GM12878 (cell line): ENCODE measurements around the gene TMBIM6. TPM values are rescaled to one million over a fixed set of nuclear protein-coding genes. Genes with fewer than 3 reads are reported as not detected.

ENCODE experiments used
- ATAC-seq: fragments of 200-7000 bp; cut with Tn5 transposase; 3 replicates; pipeline ENCODE4 v1.9.1; 2020; ENCODE audit warnings: mild to moderate bottlenecking, moderate library complexity
- BruUV-seq: library from RNA; stranded (reverse); fragments of 400-500 nt; replicated peaks from 2 replicates; lab custom pipeline; 2021; lab: Mats Ljungman, UMichigan
- CTCF ChIA-PET: fragments of 300-600 bp; sonication (Branson Sonifier 250); formaldehyde crosslinking; extraction: SDS; loops from one replicate; lab custom pipeline; 2021; ENCODE audit warnings: inconsistent platforms; lab: Yijun Ruan, JAX
- POLR2A ChIA-PET: fragments of 350-600 bp; formaldehyde crosslinking; extraction: SDS; loops from one replicate; lab custom pipeline; 2021; ENCODE audit warnings: inconsistent platforms; lab: Charles Lee
- RAD21 ChIA-PET: fragments of 300-600 bp; sonication (Branson Sonifier 250); formaldehyde crosslinking; loops from one replicate; lab custom pipeline; 2023; ENCODE audit warnings: antibody characterized with exemption; ENCODE audit not compliant: unreplicated experiment; lab: Charles Lee
- SMC1A ChIA-PET: fragments of 300-600 bp; sonication (Branson Sonifier 250); formaldehyde crosslinking; loops from one replicate; lab custom pipeline; 2023; ENCODE audit not compliant: unreplicated experiment, uncharacterized antibody; lab: Charles Lee
- DNase-seq: peaks from one replicate; pipeline ENCODE4 v3.0.0-alpha.2; 2011; ENCODE audit warnings: low read depth, low spot score
- FAIRE-seq: peaks from 3 replicates; lab custom pipeline; 2011; peaks lifted over from hg19 to GRCh38; lab: Jason Lieb, UNC
- H2AFZ ChIP-seq: 2 replicates; pipeline ENCODE4 v1.6.0; 2011; ENCODE audit warnings: low read depth, low read length, control low read depth; ENCODE audit not compliant: control insufficient read depth
- H3K27ac ChIP-seq: 2 replicates; pipeline ENCODE4 v1.5.1; 2011; ENCODE audit warnings: control low read depth; ENCODE audit not compliant: control insufficient read depth, insufficient read depth
- H3K27me3 ChIP-seq, 2 experiments: replicated peaks in 1 of 2; 2 replicates each; pipeline versions ENCODE4 v1.6.0 to v1.6.1; 2011; ENCODE audit warnings: low read length in 1 of 2; ENCODE audit not compliant: control insufficient read depth in 2 of 2, insufficient read depth in 2 of 2
- H3K36me3 ChIP-seq, 2 experiments: 2 replicates each; pipeline ENCODE4 v1.5.1; 2011; ENCODE audit warnings: low read length in 1 of 2; ENCODE audit not compliant: control insufficient read depth in 2 of 2, insufficient read depth in 2 of 2
- H3K4me1 ChIP-seq: 2 replicates; pipeline ENCODE4 v1.6.1; 2011; ENCODE audit warnings: mild to moderate bottlenecking, low read length, moderate library complexity, mixed read lengths; ENCODE audit not compliant: control insufficient read depth, insufficient read depth
- H3K4me2 ChIP-seq: 2 replicates; pipeline ENCODE4 v1.6.0; 2011; ENCODE audit warnings: control low read depth; ENCODE audit not compliant: control insufficient read depth, insufficient read depth
- H3K4me3 ChIP-seq: fragments of 200-600 bp; sonication (generic); 2 replicates; pipeline ENCODE4 v1.5.1; 2016
- H3K79me2 ChIP-seq: 2 replicates; pipeline ENCODE4 v1.6.0; 2011; ENCODE audit warnings: low read length; ENCODE audit not compliant: control insufficient read depth, insufficient read depth
- H3K9ac ChIP-seq: 2 replicates; pipeline ENCODE4 v1.8.0; 2011; ENCODE audit warnings: low read length, control low read depth, mixed read lengths; ENCODE audit not compliant: control insufficient read depth, insufficient read depth
- H3K9me3 ChIP-seq: replicated peaks from 3 replicates; pipeline ENCODE4 v1.5.1; 2011; ENCODE audit warnings: mild to moderate bottlenecking, low read length; ENCODE audit not compliant: control insufficient read depth, insufficient read depth
- H4K20me1 ChIP-seq: 2 replicates; pipeline ENCODE4 v1.6.0; 2011; ENCODE audit not compliant: control insufficient read depth, insufficient read depth
- NFXL1 ChIP-seq: fragments of 450-650 bp; IDR thresholded peaks from 2 replicates; pipeline ENCODE4 v1.6.1; 2017; ENCODE audit warnings: antibody characterized with exemption, mild to moderate bottlenecking, borderline replicate concordance
- SUZ12 ChIP-seq: fragments of 200-600 bp; sonication (generic); IDR thresholded peaks from one replicate; pipeline ENCODE4 v1.6.1; 2018; ENCODE audit warnings: antibody characterized with exemption, mild to moderate bottlenecking; ENCODE audit not compliant: unreplicated experiment
- ZBED1 ChIP-seq: IDR thresholded peaks from 2 replicates; pipeline ENCODE4 v1.6.1; 2016; ENCODE audit warnings: borderline replicate concordance
- WGBS: methylation state at CpG from one replicate; pipeline ENCODE4 v1.1.6; 2016; ENCODE audit warnings: low lambda C conversion rate; ENCODE audit not compliant: insufficient replicate concordance, insufficient coverage; ENCODE audit errors: missing lambda C conversion rate; 5-methylcytosine and 5-hydroxymethylcytosine counted together
- in situ Hi-C: fragments of 300-500 bp; cut with MboI; formaldehyde crosslinking; loops from 9 replicates; pipeline ENCODE4 v1.14.3; 2018; ENCODE audit warnings: mixed read lengths
- intact Hi-C: fragments of 100-400 bp; cut with micrococcal nuclease; formaldehyde crosslinking; loops from one replicate; pipeline ENCODE4 v1.14.2; 2022; ENCODE audit not compliant: unreplicated experiment
- polyA plus RNA-seq, 11 experiments: library from polyadenylated mRNA; depleted of rRNA in 4 of 11; unstranded in 6 of 11; stranded (reverse) in 5 of 11; fragments of >200 nt; fragmentation: Nextera tagmentation in 4 of 11; fragmentation: Illumina TruSeq in 1 of 11; extraction: Ambion mirVana in 4 of 11; extraction: Trizol in 1 of 11; gene quantifications; 1 replicate in 1 of 11; 2 replicates in 10 of 11; pipeline versions ENCODE4 v1.2.1 to v1.2.3, GENCODE V29; 2011 to 2016; ENCODE audit warnings: inconsistent platforms in 2 of 11, missing spikeins in 2 of 11, low read depth in 1 of 11
- total RNA-seq, 4 experiments: library from RNA; depleted of rRNA in 3 of 4; stranded (reverse); fragments of >200 nt in 3 of 4; fragmentation: Illumina TruSeq in 1 of 4; extraction: Trizol in 1 of 4; gene quantifications; 2 replicates each; pipeline versions ENCODE4 v1.2.1 to v1.2.3, GENCODE V29; 2013 to 2021
- TF ChIP-seq, protein P1 (sequence below): IDR thresholded peaks from 2 replicates; pipeline ENCODE4 v1.6.1; 2012; ENCODE audit warnings: low read depth, low read length, improper control_type of control experiment

TMBIM6 gene
- total and polyA plus RNA-seq, 10 of the 15 experiments (the other 5 are each of a cell fraction or from before 2014, with no cell fraction given) = 224 to 1,192 (median 379) TPM

- no peaks in the 10 kb centered on the region for H3K27me3 ChIP-seq
- POLR2A ChIA-PET = no interaction called here
- 93% methylated on average over 12 of the region's 12 CpGs for WGBS
- no peak for FAIRE-seq
- peaks cover 17% of the 10 kb centered on the region for H3K4me1 ChIP-seq
- TF ChIP-seq, protein P1, sequence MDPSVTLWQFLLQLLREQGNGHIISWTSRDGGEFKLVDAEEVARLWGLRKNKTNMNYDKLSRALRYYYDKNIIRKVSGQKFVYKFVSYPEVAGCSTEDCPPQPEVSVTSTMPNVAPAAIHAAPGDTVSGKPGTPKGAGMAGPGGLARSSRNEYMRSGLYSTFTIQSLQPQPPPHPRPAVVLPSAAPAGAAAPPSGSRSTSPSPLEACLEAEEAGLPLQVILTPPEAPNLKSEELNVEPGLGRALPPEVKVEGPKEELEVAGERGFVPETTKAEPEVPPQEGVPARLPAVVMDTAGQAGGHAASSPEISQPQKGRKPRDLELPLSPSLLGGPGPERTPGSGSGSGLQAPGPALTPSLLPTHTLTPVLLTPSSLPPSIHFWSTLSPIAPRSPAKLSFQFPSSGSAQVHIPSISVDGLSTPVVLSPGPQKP = no peak
- no peak for TF ChIP-seq NFXL1
- no peak for TF ChIP-seq ZBED1
- no peak overlapping the region for H3K27ac ChIP-seq
- DNase-seq = no peak
- CTCF ChIA-PET = no interaction called here
- no peaks in the 10 kb centered on the region for H4K20me1 ChIP-seq
- H3K4me2 ChIP-seq = no peak overlapping the region
- in situ Hi-C loops (no loop called here), intact Hi-C loops (no loop called here)
- no peak overlapping the region for H3K9ac ChIP-seq
- BruUV-seq = no TSS peak
- RAD21 ChIA-PET = no interaction called here
- no peak overlapping the region for H2AFZ ChIP-seq
- ATAC-seq = no peak
- no peaks in the 10 kb centered on the region for H3K9me3 ChIP-seq
- H3K4me3 ChIP-seq = no peak overlapping the region
- no peaks in the 10 kb centered on the region for H3K79me2 ChIP-seq
- peaks cover 2 to 3% of the 10 kb centered on the region in 2 experiments; a peak in 2 of 4 replicates for H3K36me3 ChIP-seq
- SMC1A ChIA-PET = interaction anchor here (1.2 kb wide), 1 partner anchor 24 kb away, joined by 3 read pairs; no protein-coding TSS in a partner anchor
Measured at GRCh38 chr12:49807991-49808580, 66.7 kb downstream of the TMBIM6 start.

- no peak overlapping the region for H3K4me3 ChIP-seq
- no peaks in the 10 kb centered on the region for H3K27me3 ChIP-seq
- no TSS peak for BruUV-seq
- no peak for TF ChIP-seq SUZ12
- peaks cover 0 to 2% of the 10 kb centered on the region in 2 experiments; a peak in 1 of 4 replicates for H3K36me3 ChIP-seq
- H3K4me2 ChIP-seq = no peak overlapping the region
- FAIRE-seq (no peak), DNase-seq (no peak), ATAC-seq (no peak)
- no peak overlapping the region for H3K27ac ChIP-seq
- H4K20me1 ChIP-seq = no peaks in the 10 kb centered on the region
- in situ Hi-C loops (no loop called here), intact Hi-C loops (no loop called here)
- RAD21 ChIA-PET = no interaction called here
- H2AFZ ChIP-seq = no peak overlapping the region
- no peaks in the 10 kb centered on the region for H3K79me2 ChIP-seq
- 74% methylated on average over 13 of the region's 14 CpGs for WGBS
- H3K9ac ChIP-seq = no peak overlapping the region
- H3K9me3 ChIP-seq = no peaks in the 10 kb centered on the region
- SMC1A ChIA-PET = interaction anchor here (1.0 to 1.2 kb wide), 2 partner anchors 25 to 30 kb away, joined by 3 read pairs; no protein-coding TSS in a partner anchor
- H3K4me1 ChIP-seq = peaks cover 25% of the 10 kb centered on the region
- CTCF ChIA-PET = no interaction called here
- POLR2A ChIA-PET = no interaction called here
Measured at GRCh38 chr12:49808686-49809380, 67.5 kb downstream of the TMBIM6 start.
